Mesenchymal stem cell (in vitro differentiated cells and primary cell): ENCODE data around the gene BCORL1.

Experiments
- DNase-seq: peaks from one replicate; pipeline ENCODE4 v3.0.0-alpha.2; 2013
- H2AFZ ChIP-seq: one replicate; pipeline ENCODE4 v1.6.1; 2013; ENCODE audit warnings: low read depth, mild to moderate bottlenecking, control low read depth, inconsistent platforms, low read length, moderate library complexity
- H2AK5ac ChIP-seq: 2 replicates; pipeline ENCODE4 v1.6.1; 2013; ENCODE audit warnings: low read length, moderate library complexity, mild to moderate bottlenecking, inconsistent platforms; ENCODE audit not compliant: severe bottlenecking
- H2BK120ac ChIP-seq: one replicate; pipeline ENCODE4 v1.6.1; 2013; ENCODE audit warnings: low read depth, mild to moderate bottlenecking, inconsistent platforms, low read length, moderate library complexity
- H2BK12ac ChIP-seq, 2 experiments: one replicate each; pipeline ENCODE4 v1.6.1; 2013; ENCODE audit warnings: inconsistent platforms in 2 of 2, low read length in 2 of 2, mild to moderate bottlenecking in 2 of 2, moderate library complexity in 2 of 2, control low read depth in 1 of 2
- H2BK15ac ChIP-seq: one replicate; pipeline ENCODE4 v1.6.1; 2013; ENCODE audit warnings: mild to moderate bottlenecking, low read depth, inconsistent platforms; ENCODE audit not compliant: poor library complexity, severe bottlenecking
- H2BK5ac ChIP-seq: 2 replicates; pipeline ENCODE4 v1.6.1; 2013; ENCODE audit warnings: low read depth, mild to moderate bottlenecking, low read length, control low read depth, inconsistent platforms; ENCODE audit not compliant: poor library complexity, severe bottlenecking
- H3K14ac ChIP-seq, 2 experiments: one replicate each; pipeline ENCODE4 v1.6.1; 2013; ENCODE audit warnings: inconsistent platforms in 2 of 2, low read length in 2 of 2, control low read depth in 1 of 2, mild to moderate bottlenecking in 1 of 2, moderate library complexity in 1 of 2
- H3K18ac ChIP-seq, 2 experiments: one replicate each; pipeline ENCODE4 v1.6.1; 2013; ENCODE audit warnings: inconsistent platforms in 2 of 2, low read length in 2 of 2, control low read depth in 1 of 2, low read depth in 1 of 2, mild to moderate bottlenecking in 1 of 2
- H3K23ac ChIP-seq, 2 experiments: one replicate each; pipeline ENCODE4 v1.6.1; 2013; ENCODE audit warnings: inconsistent platforms in 2 of 2, low read length in 2 of 2, mild to moderate bottlenecking in 2 of 2, moderate library complexity in 2 of 2, control low read depth in 1 of 2
- H3K27ac ChIP-seq: 2 replicates; pipeline ENCODE4 v1.5.1; 2013; ENCODE audit warnings: mild to moderate bottlenecking, moderate library complexity, low read length, control low read depth, inconsistent platforms; ENCODE audit not compliant: poor library complexity, severe bottlenecking
- H3K27me3 ChIP-seq, 2 experiments: 2 replicates each; pipeline versions ENCODE4 v1.6.1 to v1.7.0; 2013; ENCODE audit warnings: low read length in 2 of 2, mild to moderate bottlenecking in 2 of 2, moderate library complexity in 2 of 2, control low read depth in 1 of 2, inconsistent platforms in 1 of 2; ENCODE audit not compliant: control insufficient read depth in 1 of 2, insufficient read depth in 1 of 2
- H3K36me3 ChIP-seq, 2 experiments: 2 replicates each; pipeline versions ENCODE4 v1.6.1 to v1.7.0; 2013; ENCODE audit warnings: low read length in 2 of 2, control low read depth in 1 of 2, inconsistent platforms in 1 of 2, low read depth in 1 of 2, mild to moderate bottlenecking in 1 of 2; ENCODE audit not compliant: insufficient read depth in 2 of 2, control insufficient read depth in 1 of 2
- H3K4ac ChIP-seq, 2 experiments: one replicate each; pipeline ENCODE4 v1.6.1; 2013; ENCODE audit warnings: inconsistent platforms in 2 of 2, low read length in 2 of 2, mild to moderate bottlenecking in 2 of 2, moderate library complexity in 2 of 2, control low read depth in 1 of 2, low read depth in 1 of 2
- H3K4me1 ChIP-seq: 2 replicates; pipeline ENCODE4 v1.6.1; 2013; ENCODE audit warnings: low read depth, low read length, control low read depth; ENCODE audit not compliant: control insufficient read depth, insufficient read depth
- H3K4me2 ChIP-seq: 2 replicates; pipeline ENCODE4 v1.6.1; 2013; ENCODE audit warnings: low read length, mild to moderate bottlenecking, inconsistent platforms; ENCODE audit not compliant: poor library complexity, severe bottlenecking
- H3K4me3 ChIP-seq, 2 experiments: 2 replicates each; pipeline versions ENCODE4 v1.5.1 to v1.7.0; 2013; ENCODE audit warnings: low read length in 2 of 2, mild to moderate bottlenecking in 2 of 2, control low read depth in 1 of 2, low read depth in 1 of 2; ENCODE audit not compliant: insufficient read depth in 1 of 2
- H3K79me1 ChIP-seq: replicated peaks from 2 replicates; pipeline ENCODE4 v1.6.1; 2013; ENCODE audit warnings: mild to moderate bottlenecking, control low read depth, low read length, inconsistent platforms; ENCODE audit not compliant: poor library complexity, severe bottlenecking
- H3K9ac ChIP-seq: 2 replicates; pipeline ENCODE4 v1.7.0; 2013; ENCODE audit warnings: mild to moderate bottlenecking, low read length, moderate library complexity
- H3K9me3 ChIP-seq: 2 replicates; pipeline ENCODE4 v1.7.0; 2013; ENCODE audit warnings: mild to moderate bottlenecking, low read length; ENCODE audit not compliant: control insufficient read depth
- H4K8ac ChIP-seq: one replicate; pipeline ENCODE4 v1.6.1; 2013; ENCODE audit warnings: inconsistent platforms, mild to moderate bottlenecking, low read length, moderate library complexity
- H4K91ac ChIP-seq: one replicate; pipeline ENCODE4 v1.6.1; 2013; ENCODE audit warnings: mild to moderate bottlenecking, low read length, inconsistent platforms
- WGBS: methylation state at CpG from one replicate; pipeline ENCODE4 v1.1.7; 2013; ENCODE audit warnings: mixed read lengths; 5-methylcytosine and 5-hydroxymethylcytosine counted together

BCORL1 gene

DNA sequence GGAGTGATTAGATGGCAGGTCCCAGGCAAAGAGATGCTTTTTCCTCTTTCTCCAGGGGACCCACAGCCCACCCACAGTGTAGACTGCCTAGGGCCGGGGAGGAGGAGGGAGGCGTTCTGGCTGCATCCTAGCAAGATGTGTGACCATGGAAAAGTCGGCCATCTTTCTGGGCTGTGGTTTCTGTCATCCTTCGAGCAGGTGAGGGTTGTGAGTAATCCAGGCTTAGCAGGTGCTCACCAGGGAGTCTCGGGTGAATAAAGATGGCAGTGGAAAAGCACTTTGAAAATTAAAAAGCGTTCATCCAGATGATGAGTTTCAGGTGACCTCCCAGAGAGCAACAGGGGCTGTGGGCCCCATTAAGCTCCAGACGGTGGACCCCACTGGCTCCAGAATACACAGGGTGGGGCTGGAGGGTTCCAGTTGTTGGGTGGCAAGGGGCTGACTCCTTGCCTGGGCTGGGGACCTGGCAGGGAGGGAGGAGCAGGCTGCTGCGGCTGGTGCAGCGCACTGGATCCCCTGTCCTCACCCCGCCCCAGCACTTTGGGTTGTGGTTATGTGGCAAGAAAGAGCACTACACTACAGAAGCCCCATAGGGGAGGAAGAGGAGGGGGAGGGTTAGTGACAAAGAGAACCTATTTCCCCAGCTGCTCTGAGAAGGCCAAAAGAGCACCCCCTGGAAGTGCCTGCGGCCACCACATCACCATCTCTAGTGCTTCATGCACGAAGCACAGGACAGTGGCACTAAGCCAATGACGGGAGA is 104.2 kb downstream of the BCORL1 start:
- peak overlapping the region; percentile 39 for H4K91ac ChIP-seq
- peaks cover 0 to 29% of the 10 kb centered on the region in 2 experiments for H3K36me3 ChIP-seq
- H3K79me1 ChIP-seq: peaks cover 9% of the 10 kb centered on the region
- no peak overlapping the region for H2BK15ac ChIP-seq
- no peak overlapping the region for H2AK5ac ChIP-seq
- peaks cover 0 to 4% of the 10 kb centered on the region in 2 experiments for H3K27me3 ChIP-seq
- H3K27ac ChIP-seq: no peak overlapping the region
- no peak overlapping the region for H2BK12ac ChIP-seq
- H2AFZ ChIP-seq: no peak overlapping the region
- no peak overlapping the region for H3K4me3 ChIP-seq
- peak overlapping the region; percentile 28 for H4K8ac ChIP-seq
- no peak overlapping the region for H3K4me2 ChIP-seq
- no peak for DNase-seq
- no peak overlapping the region for H2BK5ac ChIP-seq
- peak overlapping the region in 1 of 2 experiments; percentile 21 for H3K18ac ChIP-seq
- peaks cover 38% of the 10 kb centered on the region for H3K4me1 ChIP-seq
- H3K14ac ChIP-seq: no peak overlapping the region
- H3K9ac ChIP-seq: no peak overlapping the region
- H3K23ac ChIP-seq: no peak overlapping the region
- H3K9me3 ChIP-seq: no peaks in the 10 kb centered on the region
- WGBS: 84% methylated on average over 12 of the region's 13 CpGs
- no peak overlapping the region for H2BK120ac ChIP-seq
- no peak overlapping the region for H3K4ac ChIP-seq

DNA sequence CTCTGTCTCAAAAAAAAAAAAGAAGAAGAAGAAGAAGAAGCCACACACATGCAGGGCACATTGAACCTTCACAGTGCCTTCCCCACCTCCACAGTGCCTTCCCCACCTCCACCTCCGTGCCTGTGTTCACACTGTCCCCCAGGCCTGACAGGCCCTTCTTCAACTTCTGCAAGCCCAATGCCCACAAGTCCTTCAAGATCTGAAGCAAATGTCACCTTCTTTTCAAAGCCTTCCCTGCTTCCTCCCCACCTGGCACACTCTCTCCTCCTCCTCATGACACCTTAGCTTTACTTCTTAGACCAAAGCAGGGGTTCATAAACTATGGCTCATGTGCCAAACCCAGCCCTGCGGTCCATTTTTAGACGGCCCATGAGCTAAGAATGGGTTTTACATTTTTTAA is 107.9 kb downstream of the BCORL1 start:
- no peak for DNase-seq
- no peak overlapping the region for H3K4me3 ChIP-seq
- no peak overlapping the region for H4K91ac ChIP-seq
- no peak overlapping the region for H3K23ac ChIP-seq
- no peak overlapping the region for H2BK12ac ChIP-seq
- no peaks in the 10 kb centered on the region for H3K9me3 ChIP-seq
- no peak overlapping the region for H2BK120ac ChIP-seq
- no peak overlapping the region for H2AFZ ChIP-seq
- no peak overlapping the region for H4K8ac ChIP-seq
- no peak overlapping the region for H2BK15ac ChIP-seq
- H3K4me1 ChIP-seq: peaks cover 18% of the 10 kb centered on the region
- no peak overlapping the region for H3K18ac ChIP-seq
- no peak overlapping the region for H3K4me2 ChIP-seq
- H3K79me1 ChIP-seq: peaks cover 7% of the 10 kb centered on the region
- H2AK5ac ChIP-seq: peak overlapping the region; percentile 42
- H3K27me3 ChIP-seq: no peaks in the 10 kb centered on the region
- no peak overlapping the region for H3K14ac ChIP-seq
- H3K27ac ChIP-seq: no peak overlapping the region
- no peak overlapping the region for H2BK5ac ChIP-seq
- H3K4ac ChIP-seq: no peak overlapping the region
- peaks cover 0 to 17% of the 10 kb centered on the region in 2 experiments for H3K36me3 ChIP-seq
- no peak overlapping the region for H3K9ac ChIP-seq
- WGBS: 83% methylated on average over 1 of the region's 3 CpGs

DNA sequence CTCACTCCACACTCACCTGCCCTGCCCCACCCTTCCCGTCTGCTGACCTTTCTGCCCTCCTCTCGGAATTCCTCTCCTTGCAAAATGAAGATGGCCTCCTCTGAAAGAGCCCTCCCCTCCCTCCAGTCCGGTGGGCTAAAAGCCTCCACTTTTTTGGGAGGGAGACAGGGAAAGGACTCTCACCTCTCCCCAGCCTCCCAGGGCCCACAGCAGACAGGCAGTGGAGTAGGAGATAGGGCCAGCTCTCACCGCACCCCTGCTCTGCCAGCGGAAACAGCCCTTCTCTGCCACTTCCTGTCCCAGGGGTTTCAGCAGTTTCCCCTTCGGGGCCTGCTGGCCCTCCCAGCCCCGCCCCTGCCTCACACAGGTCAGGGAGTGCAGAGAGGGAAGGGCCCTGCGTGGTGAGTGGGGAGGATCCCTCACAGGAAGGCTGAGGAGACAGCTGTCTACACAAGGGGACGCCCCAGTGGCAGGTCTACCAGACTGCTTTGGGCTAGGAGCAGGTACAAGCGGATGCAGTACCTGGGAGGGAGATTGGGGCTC is 109.6 kb downstream of the BCORL1 start:
- H4K91ac ChIP-seq: no peak overlapping the region
- H3K79me1 ChIP-seq: peaks cover 4% of the 10 kb centered on the region
- H3K14ac ChIP-seq: peak overlapping the region in 1 of 2 experiments; percentile 32
- DNase-seq: no peak
- no peak overlapping the region for H2BK120ac ChIP-seq
- H3K18ac ChIP-seq: peak overlapping the region; percentile 2 to 50
- 36% methylated on average over 2 of the region's 10 CpGs for WGBS
- no peaks in the 10 kb centered on the region for H3K27me3 ChIP-seq
- no peak overlapping the region for H2BK15ac ChIP-seq
- no peak overlapping the region for H2AK5ac ChIP-seq
- peaks cover 0 to 12% of the 10 kb centered on the region in 2 experiments for H3K36me3 ChIP-seq
- no peak overlapping the region for H3K4me2 ChIP-seq
- H2BK12ac ChIP-seq: no peak overlapping the region
- no peak overlapping the region for H3K9ac ChIP-seq
- H2BK5ac ChIP-seq: no peak overlapping the region
- no peak overlapping the region for H3K23ac ChIP-seq
- no peaks in the 10 kb centered on the region for H3K9me3 ChIP-seq
- H3K4me3 ChIP-seq: no peak overlapping the region
- H2AFZ ChIP-seq: no peak overlapping the region
- H3K27ac ChIP-seq: no peak overlapping the region
- H4K8ac ChIP-seq: no peak overlapping the region
- peaks cover 9% of the 10 kb centered on the region for H3K4me1 ChIP-seq
- H3K4ac ChIP-seq: peak overlapping the region in 1 of 2 experiments; percentile 18

DNA sequence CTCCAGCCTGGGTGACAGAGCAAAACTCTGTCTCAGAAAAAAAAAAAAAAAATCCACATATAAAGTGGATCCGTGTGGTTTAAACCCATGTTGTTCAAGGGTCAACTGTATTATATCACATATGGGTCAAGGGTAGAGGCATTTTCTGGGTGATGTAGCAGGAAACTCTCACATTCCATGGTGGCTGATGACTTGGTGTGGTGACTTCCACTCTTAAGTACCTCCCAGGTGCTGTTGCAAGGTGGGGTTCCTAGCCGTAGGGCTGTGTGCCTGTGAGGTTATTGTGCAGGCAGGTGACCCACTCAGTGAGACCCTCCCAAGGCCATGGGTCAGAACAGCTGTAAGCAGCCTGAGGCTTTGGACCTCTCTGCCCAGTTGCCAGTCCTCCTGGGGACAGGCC is 110.8 kb downstream of the BCORL1 start:
- Histone ChIP-seq H3K27me3 (no peaks in the 10 kb centered on the region), H2BK12ac (no peak overlapping the region), H3K36me3 (peaks cover 0 to 16% of the 10 kb centered on the region in 2 experiments), H3K79me1 (peaks cover 5% of the 10 kb centered on the region), H2BK120ac (no peak overlapping the region), H3K9ac (no peak overlapping the region), H4K8ac (no peak overlapping the region), H3K27ac (no peak overlapping the region), H2AK5ac (no peak overlapping the region), H3K18ac (no peak overlapping the region), H4K91ac (no peak overlapping the region), H3K4ac (no peak overlapping the region), H3K4me2 (no peak overlapping the region), H3K9me3 (no peaks in the 10 kb centered on the region), H2BK15ac (no peak overlapping the region), H3K14ac (no peak overlapping the region), H3K23ac (no peak overlapping the region), H3K4me1 (peaks cover 15% of the 10 kb centered on the region), H2BK5ac (no peak overlapping the region), H2AFZ (no peak overlapping the region), H3K4me3 (no peak overlapping the region)
- no peak for DNase-seq
- WGBS: 94% methylated on average over 2 of the region's 2 CpGs
